ENCODE measurements around the gene MAGI2. TPM values are rescaled to one million over a fixed set of nuclear protein-coding genes. Genes with fewer than 3 reads are reported as not detected.
A peak's percentile ranks its signal among the peaks of the same experiment; 100 is the strongest.

MAGI2 gene
- total and polyA plus RNA-seq, 2 of the 13 experiments (the other 11 are each of a cell fraction or from before 2014, with no cell fraction given), result 1.5 to 3.8 TPM

- TF ChIP-seq ZNF512 (CRISPR knock-in tag; IDR thresholded peaks at IDR 0.05), result no peak
- no peak for TF ChIP-seq ZNF580 (CRISPR knock-in tag; IDR thresholded peaks at IDR 0.05; ENCODE audit: borderline replicate concordance, low read depth)
- no peak for TF ChIP-seq GATA4 (IDR thresholded peaks at IDR 0.05; ENCODE audit: borderline replicate concordance, low read depth)
- TF ChIP-seq NCOA1 (CRISPR knock-in tag; IDR thresholded peaks at IDR 0.05), result no peak
- TF ChIP-seq NFIC (IDR thresholded peaks at IDR 0.05; ENCODE audit: low read length), result no peak; the same call in 1 of the 2 replicates
- TF ChIP-seq RARG (CRISPR knock-in tag; IDR thresholded peaks at IDR 0.05; ENCODE audit: low read depth), result no peak
- TF ChIP-seq ZNF205 (CRISPR knock-in tag; IDR thresholded peaks at IDR 0.05), result no peak
- 0 out of 2 replicates have a peak, but pooled peaks have one; percentile 19 for TF ChIP-seq CREM (IDR thresholded peaks at IDR 0.05)
- no peak for TF ChIP-seq CREM (CRISPR knock-in tag; IDR thresholded peaks at IDR 0.05)
- no peak for TF ChIP-seq TCF7L2 (IDR thresholded peaks at IDR 0.05; ENCODE audit: low read depth, low read length)
- TF ChIP-seq RCOR2 (CRISPR knock-in tag; IDR thresholded peaks at IDR 0.05), result 0 out of 2 replicates have a peak, but pooled peaks have one; percentile 42
- no peak for TF ChIP-seq ZNF276 (CRISPR knock-in tag; IDR thresholded peaks at IDR 0.05; ENCODE audit: low read depth)
- no peak for TF ChIP-seq THAP11 (CRISPR knock-in tag; IDR thresholded peaks at IDR 0.05)
- no peak for TF ChIP-seq ZBTB14 (CRISPR knock-in tag; IDR thresholded peaks at IDR 0.05)
- no peak for TF ChIP-seq CTCF (CRISPR knock-in tag; IDR thresholded peaks at IDR 0.05)
- TF ChIP-seq HMG20A (CRISPR knock-in tag; IDR thresholded peaks at IDR 0.05; ENCODE audit: borderline replicate concordance), result peak; percentile 43; the same call in 1 of the 2 replicates
- TF ChIP-seq GRHL1 (CRISPR knock-in tag; conservative IDR thresholded peaks at IDR 0.05), result no peak
- no peak for TF ChIP-seq ELK4 (CRISPR knock-in tag; IDR thresholded peaks at IDR 0.05; ENCODE audit: borderline replicate concordance)
- TF ChIP-seq HMGA1 (CRISPR knock-in tag; conservative IDR thresholded peaks at IDR 0.05), result no peak
- TF ChIP-seq GLMP (CRISPR knock-in tag; IDR thresholded peaks at IDR 0.05; ENCODE audit: borderline replicate concordance), result no peak
Observed at GRCh38 chr7:79434867-79435266, 18.6 kb downstream of the MAGI2 start (continued).
